HG03565 (cell line): ENCODE results near the gene NECAB2.

ENCODE experiments used
- ATAC-seq: cut with Tn5 transposase; IDR thresholded peaks from one replicate; pipeline ENCODE4 v1.9.1; 2021; ENCODE audit warnings: mild to moderate bottlenecking, moderate library complexity; ENCODE audit not compliant: unreplicated experiment

The NECAB2 gene

GRCh38 chr16:84042308-84042878 lies 74.3 kb downstream of the NECAB2 start, which contains the start of gene SLC38A8:
SLC38A8 (minus strand) TSS chr16:84042795; CDS start chr16:84042157, 638 bp downstream.
- no peak for ATAC-seq

- no peak for ATAC-seq
Measured at GRCh38 chr16:84042879-84043485, 74.9 kb downstream of the NECAB2 start.

GRCh38 chr16:84043486-84044117 lies 75.6 kb downstream of the NECAB2 start:
- no peak for ATAC-seq

- ATAC-seq = no peak
Measured at GRCh38 chr16:84044118-84044488, 76.1 kb downstream of the NECAB2 start.

- ATAC-seq = no peak
Measured at GRCh38 chr16:84045001-84045817, 77.2 kb downstream of the NECAB2 start.

GRCh38 chr16:84045818-84046470 lies 77.9 kb downstream of the NECAB2 start:
- ATAC-seq = no peak

- no peak for ATAC-seq
Measured at GRCh38 chr16:84047206-84047605, 79.2 kb downstream of the NECAB2 start.

- ATAC-seq = no peak
Measured at GRCh38 chr16:84047626-84048025, 79.6 kb downstream of the NECAB2 start.

DNA sequence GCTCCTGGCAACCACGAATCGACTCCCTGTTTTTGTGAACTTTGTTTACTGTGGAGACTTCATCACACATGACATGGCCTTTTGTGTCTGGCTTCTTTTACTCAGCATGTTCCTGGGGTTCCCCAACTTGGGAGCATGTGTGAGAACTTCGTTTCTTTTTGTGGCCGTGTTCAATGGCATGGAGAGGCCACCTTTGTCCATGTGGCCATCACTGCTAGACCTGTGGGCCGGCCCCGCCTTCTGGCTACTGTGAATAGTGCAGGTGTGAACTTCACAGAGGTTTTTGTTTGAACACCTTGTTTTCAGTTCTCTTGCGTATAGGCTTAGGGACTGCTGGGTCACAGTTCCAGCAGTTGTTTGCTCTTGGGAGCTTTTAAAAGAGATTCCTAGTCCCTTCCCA lies 80.2 kb downstream of the NECAB2 start:
- no peak for ATAC-seq

DNA sequence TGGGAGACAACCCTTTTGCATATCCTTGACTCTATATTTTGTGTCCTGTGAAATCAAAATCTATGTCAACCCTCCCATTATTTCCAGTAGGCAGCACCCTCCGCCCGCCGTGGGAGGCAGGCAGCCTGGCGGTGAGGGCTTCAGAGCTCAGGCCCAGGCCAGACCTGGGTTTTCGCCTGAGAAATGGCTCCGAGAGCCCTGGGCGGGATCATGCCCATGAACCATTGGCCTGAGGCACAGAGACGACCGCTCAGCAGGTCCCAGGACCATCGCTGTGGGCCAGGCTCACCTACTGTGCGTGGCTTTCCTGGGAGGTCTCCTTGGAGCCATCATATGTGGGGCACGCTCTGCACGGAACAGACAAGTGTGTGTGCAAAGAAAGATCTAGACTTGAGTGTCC lies 80.8 kb downstream of the NECAB2 start:
- ATAC-seq = no peak

DNA sequence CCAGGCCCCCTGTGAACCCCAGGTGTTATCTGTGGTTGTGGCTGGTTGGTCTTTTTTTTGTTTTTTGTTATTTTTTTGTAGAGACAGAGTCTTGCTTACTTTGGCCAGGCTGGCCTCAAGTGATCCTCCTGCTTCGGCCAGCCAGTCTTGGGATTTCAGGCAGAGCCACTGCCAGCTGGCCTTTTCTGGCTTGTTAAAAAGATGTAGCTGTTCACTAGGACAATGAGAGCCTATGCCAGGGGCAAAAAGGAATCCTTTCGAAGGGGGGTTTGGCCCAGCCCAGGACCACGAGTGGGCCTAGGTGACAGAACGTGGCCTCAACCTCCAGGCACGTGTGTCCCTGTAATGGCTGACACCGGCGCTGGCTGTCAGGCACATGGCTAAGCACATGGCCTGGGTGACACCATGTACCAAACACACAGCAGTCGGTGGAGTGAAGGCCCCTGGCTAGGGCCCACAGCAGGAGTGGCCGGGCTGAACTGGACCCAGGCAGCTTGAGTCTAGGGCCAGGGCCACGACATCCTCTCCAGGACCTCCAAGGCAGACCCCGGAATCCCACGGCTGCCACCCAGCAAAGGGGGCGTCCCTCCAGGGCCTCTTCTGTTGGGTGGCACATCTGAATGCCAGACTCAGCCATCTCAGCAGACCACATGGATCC lies 81.5 kb downstream of the NECAB2 start:
- no peak for ATAC-seq

- ATAC-seq = no peak
Measured at GRCh38 chr16:84050316-84050715, 82.3 kb downstream of the NECAB2 start.

DNA sequence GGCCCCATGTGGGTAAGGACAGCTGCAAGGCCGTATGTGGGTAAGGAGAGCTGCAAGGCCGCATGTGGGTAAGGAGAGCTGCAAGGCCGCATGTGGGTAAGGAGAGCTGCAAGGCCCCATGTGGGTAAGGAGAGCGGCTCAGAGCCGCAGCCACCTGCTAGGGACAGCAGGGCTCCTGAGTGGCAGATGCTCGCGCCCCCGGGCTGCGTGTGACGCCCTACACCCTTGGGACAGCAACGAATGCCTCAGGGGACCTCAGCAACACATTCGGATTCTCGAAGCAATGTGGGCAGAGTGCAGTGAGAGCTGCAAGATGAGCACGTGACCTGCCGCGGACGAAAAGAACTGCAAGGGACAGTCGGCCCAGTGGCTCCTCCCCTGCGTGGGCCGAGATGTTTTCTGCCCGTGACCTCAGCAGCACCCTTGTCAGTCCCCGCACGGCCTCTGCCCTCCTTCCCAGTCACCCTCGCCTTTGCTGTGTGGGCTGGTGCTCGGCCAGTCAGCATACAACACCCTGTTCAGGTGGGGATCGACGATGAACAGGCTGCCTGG lies 84.1 kb downstream of the NECAB2 start:
- ATAC-seq = no peak
